GM10248 (cell line): ENCODE data around the gene AKR7A3.

Experiments
- CTCF ChIA-PET: fragments of 300-600 bp; sonication (Branson Sonifier 250); formaldehyde crosslinking; extraction: SDS; loops from one replicate; lab custom pipeline; 2021; ENCODE audit warnings: antibody characterized with exemption; lab: Yijun Ruan, JAX
- POLR2A ChIA-PET: fragments of 350-650 bp; sonication (Branson Sonifier 250); formaldehyde crosslinking; extraction: SDS; loops from one replicate; lab custom pipeline; 2020; ENCODE audit warnings: antibody characterized with exemption; lab: Yijun Ruan, JAX
- DNase-seq: peaks from one replicate; pipeline ENCODE4 v3.0.0; 2012; ENCODE audit errors: extremely low spot score
- TF ChIP-seq, protein P1 (sequence below): IDR thresholded peaks from 2 replicates; pipeline ENCODE4 v1.5.1; 2012; ENCODE audit warnings: mild to moderate bottlenecking, low read depth; ENCODE audit errors: extremely low read depth, missing control alignments, control extremely low read depth

The AKR7A3 gene

DNA sequence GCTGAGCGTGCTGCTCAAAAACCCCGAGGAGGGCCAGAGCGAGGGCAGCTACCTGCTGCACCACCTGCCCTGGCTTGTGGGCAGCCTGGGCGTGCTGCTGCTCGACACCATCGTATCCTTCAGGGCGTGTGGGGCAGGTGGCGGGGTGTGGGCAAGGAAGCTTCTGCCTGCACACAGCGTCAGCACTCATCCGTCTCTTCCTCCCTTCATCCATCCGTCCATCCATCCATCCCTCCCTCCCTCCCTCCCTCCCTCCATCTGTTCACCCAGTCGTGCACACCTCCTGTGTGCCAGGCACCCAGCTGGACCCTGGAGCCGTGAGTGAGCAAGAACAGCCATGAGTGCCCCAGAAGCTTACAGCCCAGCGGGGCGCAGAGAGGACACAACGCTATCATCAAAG is 38.7 kb upstream of the AKR7A3 start:
- TF ChIP-seq, protein P1, sequence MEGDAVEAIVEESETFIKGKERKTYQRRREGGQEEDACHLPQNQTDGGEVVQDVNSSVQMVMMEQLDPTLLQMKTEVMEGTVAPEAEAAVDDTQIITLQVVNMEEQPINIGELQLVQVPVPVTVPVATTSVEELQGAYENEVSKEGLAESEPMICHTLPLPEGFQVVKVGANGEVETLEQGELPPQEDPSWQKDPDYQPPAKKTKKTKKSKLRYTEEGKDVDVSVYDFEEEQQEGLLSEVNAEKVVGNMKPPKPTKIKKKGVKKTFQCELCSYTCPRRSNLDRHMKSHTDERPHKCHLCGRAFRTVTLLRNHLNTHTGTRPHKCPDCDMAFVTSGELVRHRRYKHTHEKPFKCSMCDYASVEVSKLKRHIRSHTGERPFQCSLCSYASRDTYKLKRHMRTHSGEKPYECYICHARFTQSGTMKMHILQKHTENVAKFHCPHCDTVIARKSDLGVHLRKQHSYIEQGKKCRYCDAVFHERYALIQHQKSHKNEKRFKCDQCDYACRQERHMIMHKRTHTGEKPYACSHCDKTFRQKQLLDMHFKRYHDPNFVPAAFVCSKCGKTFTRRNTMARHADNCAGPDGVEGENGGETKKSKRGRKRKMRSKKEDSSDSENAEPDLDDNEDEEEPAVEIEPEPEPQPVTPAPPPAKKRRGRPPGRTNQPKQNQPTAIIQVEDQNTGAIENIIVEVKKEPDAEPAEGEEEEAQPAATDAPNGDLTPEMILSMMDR, result no peak
- POLR2A ChIA-PET, result interaction anchor here (0.6 kb wide), 1 partner anchor 382 kb away, joined by 3 read pairs; no protein-coding TSS in a partner anchor
- CTCF ChIA-PET, result interaction anchor here (1.0 kb wide), 1 partner anchor 64 kb away, joined by 3 read pairs; no protein-coding TSS in a partner anchor
- no peak for DNase-seq

DNA sequence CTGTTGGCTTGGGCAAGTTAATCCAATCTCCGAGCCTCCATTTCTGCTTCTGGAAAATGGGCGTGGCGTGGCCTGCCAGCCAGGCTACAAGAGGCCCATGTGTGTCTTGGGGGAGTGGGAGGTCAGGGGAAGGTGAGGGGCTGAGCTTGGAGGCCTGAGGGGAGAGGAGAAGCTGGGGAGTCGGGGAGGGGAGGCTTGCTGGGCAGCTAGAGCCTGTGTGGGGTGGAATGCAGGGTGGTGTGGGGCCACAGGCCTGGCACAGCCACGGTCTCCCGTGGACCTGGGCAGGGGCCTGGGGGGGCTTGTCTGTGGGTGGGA is 38.1 kb upstream of the AKR7A3 start:
- ChIA-PET CTCF (no interaction called here), POLR2A (interaction anchor here (0.6 kb wide), 1 partner anchor 381 kb away, joined by 3 read pairs; no protein-coding TSS in a partner anchor)
- DNase-seq, result no peak
- TF ChIP-seq, protein P1, result no peak

GRCh38 chr1:19325958-19326747 is 37.6 kb upstream of the AKR7A3 start:
- TF ChIP-seq, protein P1, result no peak
- no peak for DNase-seq
- ChIA-PET CTCF (interaction anchor here (0.9 kb wide), 1 partner anchor 16 kb away, joined by 3 read pairs; no protein-coding TSS in a partner anchor), POLR2A (no interaction called here)

GRCh38 chr1:19325368-19325957 is 36.9 kb upstream of the AKR7A3 start:
- ChIA-PET CTCF (interaction anchor here (0.9 kb wide), 1 partner anchor 16 kb away, joined by 3 read pairs; no protein-coding TSS in a partner anchor), POLR2A (no interaction called here)
- TF ChIP-seq, protein P1, result no peak
- DNase-seq, result no peak

GRCh38 chr1:19324665-19324990 is 36.1 kb upstream of the AKR7A3 start:
- TF ChIP-seq, protein P1, result no peak
- ChIA-PET CTCF (no interaction called here), POLR2A (no interaction called here)
- no peak for DNase-seq

DNA sequence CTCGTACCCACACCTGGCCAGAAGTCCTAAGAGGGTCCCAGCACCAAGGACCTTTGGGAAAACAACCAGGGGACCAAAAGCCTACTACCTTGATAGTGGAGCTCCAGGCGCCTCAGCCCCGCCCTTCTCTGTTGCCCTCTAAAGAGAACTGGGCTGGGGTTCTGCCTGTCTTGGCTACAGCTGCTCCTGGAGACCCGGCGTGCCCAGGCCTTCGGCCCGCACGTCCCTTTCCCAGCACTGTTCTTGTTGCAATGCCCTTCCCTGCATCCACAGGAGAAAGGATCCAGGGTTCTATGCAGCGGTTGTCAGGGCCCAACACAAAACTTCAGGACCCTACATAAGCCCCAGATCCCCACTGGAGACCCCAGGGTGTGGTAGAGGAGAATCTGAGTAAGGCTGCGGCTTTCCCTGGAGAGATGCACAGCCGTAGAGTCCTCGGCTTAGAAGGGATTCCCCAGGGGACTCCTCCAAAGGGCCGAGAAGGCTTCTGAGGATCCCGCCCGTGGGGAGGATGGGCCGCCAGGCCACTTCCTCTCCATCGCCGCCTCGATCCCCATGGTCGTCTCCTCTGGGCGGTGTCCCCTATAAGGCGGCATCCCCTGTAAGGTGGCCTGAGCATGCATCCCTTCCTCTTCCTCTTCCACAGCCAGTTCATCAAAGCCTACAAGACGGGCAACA is 35.6 kb upstream of the AKR7A3 start:
- no peak for DNase-seq
- CTCF ChIA-PET, result no interaction called here
- TF ChIP-seq, protein P1, result no peak
- POLR2A ChIA-PET, result no interaction called here
